Stimulated activated CD8-positive, alpha-beta memory T cell treated with anti-CD3 and anti-CD28 coated beads, Interleukin-2, amount 100 ng/mL, for 48 hours (primary cell): ENCODE data around the gene SSTR5.
"Not testable (repeated sequence)": the region's sequence is repeated elsewhere in the genome, so short reads cannot be mapped to it uniquely, and the experiment has no call there.

Source experiments
- DNase-seq, 2 donors: peaks; one replicate each; pipeline ENCODE4 v3.0.0-alpha.2; 2020; ENCODE audit warnings: low read depth in 2 of 2

Gene SSTR5

GRCh38 chr16:1090620-1091587, 18.4 kb downstream of the SSTR5 start:
- DNase-seq: no peak

- no peak for DNase-seq
These were observed 19.5 kb downstream of the SSTR5 start for GRCh38 chr16:1091992-1092552.

GRCh38 chr16:1092685-1093283, 20.2 kb downstream of the SSTR5 start:
- not testable (repeated sequence) for DNase-seq

- DNase-seq: no peak
These were observed 21.0 kb downstream of the SSTR5 start for GRCh38 chr16:1093284-1094123.

- DNase-seq: no peak
These were observed 21.6 kb downstream of the SSTR5 start for GRCh38 chr16:1094124-1094479.

- no peak for DNase-seq
These were observed 22.3 kb downstream of the SSTR5 start for GRCh38 chr16:1094601-1095449.

GRCh38 chr16:1095450-1096168, 23.1 kb downstream of the SSTR5 start:
- no peak for DNase-seq

GRCh38 chr16:1096169-1097082, 23.9 kb downstream of the SSTR5 start, which contains the start of gene C1QTNF8:
Gene C1QTNF8 (minus strand): TSS chr16:1096244. CDS start chr16:1094922, 1,322 bp downstream.
- DNase-seq: no peak

GRCh38 chr16:1097156-1097555, 24.6 kb downstream of the SSTR5 start:
- DNase-seq: no peak

GRCh38 chr16:1097800-1098199, 25.3 kb downstream of the SSTR5 start:
- DNase-seq: no peak

GRCh38 chr16:1098266-1098991, 25.9 kb downstream of the SSTR5 start:
- no peak for DNase-seq

- no peak for DNase-seq
These were observed 26.9 kb downstream of the SSTR5 start for GRCh38 chr16:1099189-1100083.

- no peak for DNase-seq
These were observed 27.7 kb downstream of the SSTR5 start for GRCh38 chr16:1100084-1100800.

GRCh38 chr16:1101133-1101532, 28.6 kb downstream of the SSTR5 start:
- DNase-seq: no peak

GRCh38 chr16:1101573-1102332, 29.2 kb downstream of the SSTR5 start:
- no peak for DNase-seq

GRCh38 chr16:1102333-1102700, 29.8 kb downstream of the SSTR5 start:
- DNase-seq: no peak
